Panc1 (cell line): ENCODE results near the gene HOMER2. TPM values are rescaled to one million over a fixed set of nuclear protein-coding genes. Genes with fewer than 3 reads are reported as not detected.

Source experiments
- ATAC-seq: fragments of 200-7000 bp; cut with Tn5 transposase; 2 replicates; pipeline ENCODE4 v1.9.1; 2020; ENCODE audit warnings: mild to moderate bottlenecking, moderate library complexity
- BruUV-seq: library from RNA; stranded (reverse); fragments of 400-500 nt; replicated peaks from 2 replicates; lab custom pipeline; 2021; lab: Mats Ljungman, UMichigan
- CTCF ChIA-PET: fragments of 300-600 bp; sonication (Branson Sonifier 250); formaldehyde crosslinking; loops from one replicate; lab custom pipeline; 2022; ENCODE audit warnings: antibody characterized with exemption; lab: Charles Lee
- POLR2A ChIA-PET: fragments of 300-600 bp; sonication (Branson Sonifier 250); formaldehyde crosslinking; loops from one replicate; lab custom pipeline; 2022; ENCODE audit warnings: antibody characterized with exemption; lab: Charles Lee
- DNase-seq: peaks from one replicate; pipeline ENCODE4 v3.0.0-alpha.2; 2010; ENCODE audit warnings: low read depth, low spot score
- H3K27ac ChIP-seq: 2 replicates; pipeline ENCODE4 v1.5.1; 2011; ENCODE audit warnings: mild to moderate bottlenecking, low read length, inconsistent platforms
- H3K27me3 ChIP-seq: fragments of 200-500 bp; sonication (Bioruptor generic); 2 replicates; pipeline ENCODE4 v1.6.0; 2014; ENCODE audit warnings: low read length, inconsistent platforms; ENCODE audit not compliant: control insufficient read depth, insufficient read depth
- H3K36me3 ChIP-seq: fragments of 200-500 bp; sonication (Bioruptor generic); 2 replicates; pipeline ENCODE4 v1.5.1; 2014; ENCODE audit warnings: inconsistent platforms, mild to moderate bottlenecking, low read length, moderate library complexity; ENCODE audit not compliant: control insufficient read depth, insufficient read depth
- H3K4me1 ChIP-seq: 2 replicates; pipeline ENCODE4 v1.5.1; 2011; ENCODE audit warnings: inconsistent platforms, mild to moderate bottlenecking, low read length, moderate library complexity; ENCODE audit not compliant: control insufficient read depth, insufficient read depth
- H3K4me3 ChIP-seq, 2 experiments: 2 replicates each; pipeline ENCODE4 v1.5.1; 2011 to 2012; ENCODE audit warnings: low read depth in 2 of 2, low read length in 2 of 2, mild to moderate bottlenecking in 2 of 2, inconsistent platforms in 1 of 2, moderate library complexity in 1 of 2
- H3K9me3 ChIP-seq: fragments of 200-500 bp; sonication (Bioruptor generic); 2 replicates; pipeline ENCODE4 v1.5.1; 2014; ENCODE audit warnings: low read depth, mild to moderate bottlenecking, inconsistent platforms, low read length, moderate library complexity; ENCODE audit not compliant: control insufficient read depth, insufficient read depth
- POLR2AphosphoS5 ChIP-seq: IDR thresholded peaks from 2 replicates; pipeline ENCODE4 v1.6.1; 2012; ENCODE audit warnings: mild to moderate bottlenecking, low read depth, low read length, moderate library complexity
- REST ChIP-seq, 2 experiments: IDR thresholded peaks; 2 replicates each; pipeline ENCODE4 v1.6.1; 2011 to 2012; ENCODE audit warnings: low read depth in 2 of 2, control low read depth in 1 of 2, low read length in 1 of 2, mild to moderate bottlenecking in 1 of 2, moderate library complexity in 1 of 2; ENCODE audit not compliant: insufficient read depth in 1 of 2
- SIN3A ChIP-seq: IDR thresholded peaks from 2 replicates; pipeline ENCODE4 v1.6.1; 2012; ENCODE audit warnings: low read depth, mild to moderate bottlenecking, low read length, moderate library complexity, borderline replicate concordance; ENCODE audit not compliant: insufficient read depth
- TCF7L2 ChIP-seq: IDR thresholded peaks from 2 replicates; pipeline ENCODE4 v1.6.1; 2011; ENCODE audit warnings: mild to moderate bottlenecking, low read depth, low read length, inconsistent platforms
- in situ Hi-C: cut with HindIII; loops from 2 replicates; pipeline ENCODE4 v1.10.0; 2016; ENCODE audit warnings: low sequenced_read_pairs, low pct_unique_long_range_greater_than_20kb
- intact Hi-C: fragments of 100-400 bp; cut with micrococcal nuclease; formaldehyde crosslinking; loops from one replicate; pipeline ENCODE4 v1.10.0; 2022; ENCODE audit not compliant: unreplicated experiment
- total RNA-seq: library from RNA; stranded (reverse); gene quantifications from one replicate; pipeline ENCODE4 v1.2.1, GENCODE V29; 2021; ENCODE audit not compliant: unreplicated experiment
- TF ChIP-seq, protein P1 (sequence below): fragments of 450-650 bp; IDR thresholded peaks from 2 replicates; pipeline ENCODE4 v1.5.1; 2017; ENCODE audit warnings: mild to moderate bottlenecking

Gene HOMER2
- total RNA-seq, 1 experiment from 2014 or later = 35.9 TPM

DNA sequence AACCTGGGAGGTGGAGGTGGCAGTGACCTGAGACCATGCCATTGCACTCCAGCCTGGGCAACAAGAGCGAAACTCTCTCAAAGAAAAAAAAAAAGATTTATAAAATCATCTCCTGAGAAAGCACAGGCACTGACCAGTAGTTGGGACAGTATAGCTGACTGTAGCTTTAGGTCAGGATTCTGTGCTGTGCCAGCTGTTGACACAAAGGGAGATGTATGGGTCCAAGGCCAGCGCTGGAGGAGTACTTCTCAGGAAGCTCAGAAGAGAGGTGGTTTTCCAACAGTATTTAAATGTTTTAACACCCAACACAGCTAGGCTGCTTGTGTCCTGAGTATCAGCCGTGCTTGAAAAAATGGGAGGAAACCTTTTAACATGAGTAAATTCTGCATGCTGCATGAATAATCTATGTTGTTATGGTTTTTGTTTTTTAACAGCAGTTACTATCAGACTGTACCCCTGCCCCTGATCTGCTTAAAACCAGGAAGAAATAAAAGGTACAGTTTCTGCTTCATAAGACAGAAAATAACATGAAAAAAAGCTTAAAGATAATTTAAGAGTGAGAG lies 40.0 kb upstream of the HOMER2 start:
- ChIA-PET POLR2A (no interaction called here), CTCF (interaction anchor here (0.7 to 1.7 kb wide), 2 partner anchors 26 to 143 kb away, joined by 5 read pairs; no protein-coding TSS in a partner anchor)
- DNase-seq (no peak), ATAC-seq (peak; percentile 61; the same call in 1 of the 2 replicates)
- Histone ChIP-seq H3K9me3 (no peaks in the 10 kb centered on the region), H3K4me3 (no peak overlapping the region), H3K27ac (no peak overlapping the region), H3K4me1 (no peaks in the 10 kb centered on the region; the same call in 1 of the 2 replicates), H3K27me3 (no peaks in the 10 kb centered on the region), H3K36me3 (peaks cover 10% of the 10 kb centered on the region)
- TF ChIP-seq, protein P1, sequence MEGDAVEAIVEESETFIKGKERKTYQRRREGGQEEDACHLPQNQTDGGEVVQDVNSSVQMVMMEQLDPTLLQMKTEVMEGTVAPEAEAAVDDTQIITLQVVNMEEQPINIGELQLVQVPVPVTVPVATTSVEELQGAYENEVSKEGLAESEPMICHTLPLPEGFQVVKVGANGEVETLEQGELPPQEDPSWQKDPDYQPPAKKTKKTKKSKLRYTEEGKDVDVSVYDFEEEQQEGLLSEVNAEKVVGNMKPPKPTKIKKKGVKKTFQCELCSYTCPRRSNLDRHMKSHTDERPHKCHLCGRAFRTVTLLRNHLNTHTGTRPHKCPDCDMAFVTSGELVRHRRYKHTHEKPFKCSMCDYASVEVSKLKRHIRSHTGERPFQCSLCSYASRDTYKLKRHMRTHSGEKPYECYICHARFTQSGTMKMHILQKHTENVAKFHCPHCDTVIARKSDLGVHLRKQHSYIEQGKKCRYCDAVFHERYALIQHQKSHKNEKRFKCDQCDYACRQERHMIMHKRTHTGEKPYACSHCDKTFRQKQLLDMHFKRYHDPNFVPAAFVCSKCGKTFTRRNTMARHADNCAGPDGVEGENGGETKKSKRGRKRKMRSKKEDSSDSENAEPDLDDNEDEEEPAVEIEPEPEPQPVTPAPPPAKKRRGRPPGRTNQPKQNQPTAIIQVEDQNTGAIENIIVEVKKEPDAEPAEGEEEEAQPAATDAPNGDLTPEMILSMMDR = no peak
- no peak for TF ChIP-seq TCF7L2
- TF ChIP-seq REST (IDR thresholded peaks at IDR 0.05; ENCODE audit: insufficient read depth in 1 of 2, low read depth in 2 of 2, low read length in 1 of 2) = no peak
- no peak for TF ChIP-seq POLR2AphosphoS5
- TF ChIP-seq SIN3A = no peak
- intact Hi-C loops (no loop called here), in situ Hi-C loops (no loop called here)
- no TSS peak for BruUV-seq

DNA sequence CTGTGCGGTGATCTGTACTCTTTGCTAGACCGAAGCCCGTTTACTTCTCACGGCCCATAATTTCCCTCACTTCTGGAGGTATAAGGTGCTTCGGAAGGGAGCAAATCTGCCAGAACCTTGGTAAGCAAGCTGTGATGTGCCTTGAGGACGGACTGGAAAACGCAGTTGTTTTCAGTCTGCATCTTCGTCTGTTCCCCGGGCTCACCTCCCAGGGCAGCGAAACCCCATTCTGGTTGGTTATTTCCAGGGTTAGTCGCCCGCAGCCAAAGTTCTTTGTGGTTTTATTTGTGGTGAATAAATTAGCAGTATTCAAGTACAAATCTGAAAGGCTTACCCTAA lies 33.9 kb upstream of the HOMER2 start:
- in situ Hi-C loops = no loop called here
- DNase-seq (no peak), ATAC-seq (peak; percentile 49)
- H3K27me3 ChIP-seq = no peaks in the 10 kb centered on the region
- TF ChIP-seq, protein P1 = no peak
- no peak for TF ChIP-seq POLR2AphosphoS5
- no peak for TF ChIP-seq TCF7L2
- H3K27ac ChIP-seq = peak overlapping the region; percentile 99
- POLR2A ChIA-PET = interaction anchor here (0.7 kb wide), 1 partner anchor 417 kb away, joined by 3 read pairs; no protein-coding TSS in a partner anchor
- intact Hi-C loops = no loop called here
- CTCF ChIA-PET = no interaction called here
- H3K4me1 ChIP-seq = peaks cover 5% of the 10 kb centered on the region
- TSS peak; percentile 92 for BruUV-seq
- peak overlapping the region; percentile 98 to 100 for H3K4me3 ChIP-seq
- H3K9me3 ChIP-seq = no peaks in the 10 kb centered on the region
- H3K36me3 ChIP-seq = peaks cover 13% of the 10 kb centered on the region
